COR-L47 (cell line): ENCODE results near the gene TBC1D22B.

Source experiments
- DNase-seq: peaks from one replicate; lab custom pipeline; 2025; lab: John Stamatoyannopoulos, UW

The TBC1D22B gene

DNA sequence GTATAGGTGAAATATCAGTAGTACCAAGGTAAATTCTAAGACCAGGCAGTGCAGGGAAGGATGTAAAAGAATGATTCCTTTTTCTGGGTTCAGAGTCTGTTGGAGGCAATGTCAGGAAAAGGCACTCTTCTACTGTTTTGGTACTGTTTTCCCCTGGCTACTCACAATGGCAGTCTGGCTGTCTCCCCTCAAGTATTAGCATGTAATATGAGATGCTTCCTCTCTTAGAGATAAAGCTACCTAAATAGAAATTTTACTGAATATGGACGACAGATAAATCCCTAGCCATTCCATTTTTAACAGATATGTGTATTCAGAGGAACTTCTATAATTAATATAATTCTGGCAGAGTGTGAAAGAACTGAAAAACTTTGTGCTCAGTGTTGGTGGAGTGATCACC lies 99.7 kb downstream of the TBC1D22B start:
- no peak for DNase-seq

DNA sequence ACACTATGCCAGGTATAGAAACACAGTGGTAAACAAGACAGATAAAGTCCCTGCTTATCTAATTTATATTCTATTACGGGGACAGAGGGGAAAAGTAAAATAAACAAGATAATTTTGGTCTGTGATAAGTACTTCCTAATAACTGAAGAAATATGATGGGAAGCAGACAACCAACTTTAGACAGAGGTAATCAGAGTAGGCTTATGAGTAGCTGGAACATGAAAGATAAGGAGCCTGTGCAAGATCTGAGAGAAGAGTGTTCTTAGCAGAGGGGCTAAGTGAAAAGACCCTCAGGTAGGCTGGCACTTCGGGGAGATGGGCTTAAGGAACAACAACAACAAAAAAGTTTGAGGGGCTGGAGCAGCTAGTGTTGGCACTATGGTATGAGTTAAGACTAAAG lies 100.3 kb downstream of the TBC1D22B start:
- no peak for DNase-seq

DNA sequence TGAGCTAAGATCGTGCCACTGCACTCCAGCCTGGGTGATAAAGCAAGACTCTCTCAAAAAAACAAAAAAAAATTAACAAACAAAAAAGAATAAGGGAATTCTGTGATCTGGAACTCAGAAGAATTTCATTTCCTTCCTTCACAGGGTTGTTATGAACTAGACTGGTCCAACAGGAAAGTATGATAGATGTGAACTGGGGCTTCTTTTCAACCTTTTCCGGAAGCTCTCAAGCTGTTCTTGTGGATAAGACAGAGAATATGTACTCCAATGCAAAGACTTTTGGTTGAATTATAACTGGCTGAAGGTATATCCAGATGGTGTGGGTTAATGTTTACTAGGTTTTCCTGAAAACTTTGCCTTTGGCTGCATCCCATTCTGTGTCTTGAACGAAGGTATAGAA lies 101.5 kb downstream of the TBC1D22B start:
- DNase-seq, result no peak

DNA sequence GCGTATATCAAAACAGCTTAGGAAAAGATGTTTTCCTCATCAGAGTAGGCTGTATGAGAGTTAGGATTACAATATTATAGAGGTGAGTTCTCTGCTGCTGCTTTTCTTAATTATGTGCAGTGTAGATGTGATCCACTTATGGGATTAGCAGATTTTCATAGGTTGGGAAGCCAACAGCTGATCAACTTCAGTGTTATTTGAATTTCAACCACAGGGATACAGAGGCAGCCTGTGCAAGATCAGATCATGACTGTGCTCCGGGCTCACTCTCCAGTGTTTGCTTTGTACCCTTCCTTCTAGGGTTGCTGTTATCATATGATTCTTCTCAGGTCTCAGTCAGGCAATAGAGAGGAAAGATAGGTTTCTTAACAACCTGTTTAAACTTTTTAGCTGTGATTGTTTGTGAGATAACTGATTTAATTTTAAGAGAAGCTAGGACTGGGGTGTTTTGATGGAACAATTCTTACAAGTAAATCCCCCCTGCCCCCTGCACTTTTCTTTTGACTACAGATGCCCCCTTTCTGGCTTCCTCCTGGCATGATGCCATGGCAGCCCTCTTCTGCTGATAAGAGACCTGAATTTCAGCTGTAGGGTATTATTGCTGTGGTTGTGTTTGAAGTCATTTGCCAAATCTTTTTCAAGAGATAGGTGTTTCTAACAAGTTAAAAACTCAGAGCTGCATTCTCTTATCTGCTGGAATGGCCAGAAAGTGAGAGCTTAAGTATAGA lies 104.7 kb downstream of the TBC1D22B start:
- no peak for DNase-seq

DNA sequence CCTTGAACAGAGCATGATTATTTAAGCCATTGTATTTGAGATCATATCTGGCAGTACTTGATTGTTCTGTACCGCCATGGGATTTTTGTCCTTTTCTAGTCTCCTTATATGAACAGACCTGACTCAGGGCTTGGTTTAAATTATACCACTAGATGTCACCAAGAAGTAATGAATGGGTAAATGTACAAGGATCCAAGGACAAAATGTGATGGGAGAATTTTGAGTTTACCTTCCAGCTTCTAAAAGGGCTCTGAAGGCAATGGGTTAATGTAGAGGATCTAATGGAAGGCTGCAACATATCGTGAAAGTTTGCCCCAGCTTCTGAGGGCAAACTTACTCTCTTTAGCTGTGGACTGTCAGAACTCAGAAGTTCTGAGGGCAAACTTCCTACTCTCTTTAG lies 108.2 kb downstream of the TBC1D22B start:
- peak; percentile 7 for DNase-seq

DNA sequence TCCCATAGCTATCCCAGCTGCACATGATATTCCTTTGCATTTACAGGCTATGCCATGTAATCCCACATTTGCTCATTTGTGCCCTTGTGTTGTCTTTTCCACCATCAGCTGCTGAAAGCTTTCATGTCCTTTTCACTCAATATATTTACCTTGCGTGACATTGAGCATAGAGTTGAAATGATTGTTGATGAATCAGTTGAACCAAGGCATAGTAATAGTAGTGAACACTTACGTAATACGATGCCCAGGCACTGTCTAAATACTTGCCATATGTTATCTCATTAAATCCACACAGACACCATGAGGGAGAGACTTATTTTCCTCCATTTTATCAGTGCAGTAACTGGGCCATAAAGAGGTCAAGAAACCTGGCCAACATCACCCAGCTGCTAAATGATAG lies 109.3 kb downstream of the TBC1D22B start:
- no peak for DNase-seq

DNA sequence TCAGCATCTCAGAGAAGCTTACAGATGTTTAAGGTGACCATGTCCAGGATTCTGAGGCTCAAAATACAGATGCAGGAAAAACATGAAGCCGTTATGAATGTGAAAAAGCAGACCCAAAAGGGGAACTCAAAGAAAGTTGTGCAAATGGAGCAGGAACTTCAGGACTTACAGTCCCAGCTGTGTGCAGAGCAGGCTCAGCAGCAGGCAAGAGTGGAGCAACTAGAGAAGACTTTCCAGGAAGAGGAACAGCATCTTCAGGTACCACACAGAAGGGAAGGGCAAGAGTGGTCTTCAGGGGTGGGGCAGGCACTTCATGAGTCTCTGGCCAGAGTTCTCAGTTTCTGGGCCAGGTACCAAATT lies 111.4 kb downstream of the TBC1D22B start:
- no peak for DNase-seq

DNA sequence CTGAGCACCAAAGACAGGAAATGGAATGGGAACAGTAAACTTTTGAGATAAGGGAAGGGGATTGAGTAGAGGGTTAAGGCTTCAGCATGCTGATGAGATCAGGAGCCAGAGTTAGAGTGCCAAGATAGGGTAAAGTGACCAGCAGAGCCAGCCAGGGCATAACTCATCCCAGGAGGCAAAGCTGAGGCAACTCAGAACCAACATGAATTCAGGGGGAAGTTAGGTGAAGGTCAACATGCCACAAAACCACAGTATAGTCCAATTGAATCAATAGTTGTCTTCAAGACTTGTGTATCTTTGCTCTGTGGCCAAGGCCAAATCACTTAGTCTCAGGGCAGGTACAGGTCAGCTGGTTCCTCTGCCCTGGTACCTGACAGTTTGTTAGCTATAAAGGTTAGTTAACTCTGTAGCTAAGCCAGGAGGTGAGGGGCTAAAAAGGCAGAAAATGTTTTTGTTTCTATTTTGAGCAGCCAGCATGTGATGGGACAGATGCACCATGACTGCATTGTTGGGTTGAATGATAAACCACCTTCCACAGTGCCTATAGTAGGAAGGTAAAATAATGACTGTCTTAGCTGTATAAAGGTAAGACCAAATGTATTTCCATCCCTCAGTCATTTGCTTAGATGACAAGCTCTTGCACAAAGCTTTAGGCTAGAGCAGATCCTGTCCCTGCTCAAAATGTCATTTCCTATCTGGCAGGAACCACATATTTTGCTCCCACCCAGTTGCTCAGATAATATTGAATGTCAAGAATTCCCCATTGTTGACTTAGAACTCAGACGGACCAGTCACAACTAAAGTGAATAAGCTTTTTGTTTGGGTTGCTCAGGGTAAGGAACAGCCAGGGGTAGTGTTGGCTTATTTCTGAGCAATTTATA lies 112.0 kb downstream of the TBC1D22B start:
- DNase-seq, result no peak

DNA sequence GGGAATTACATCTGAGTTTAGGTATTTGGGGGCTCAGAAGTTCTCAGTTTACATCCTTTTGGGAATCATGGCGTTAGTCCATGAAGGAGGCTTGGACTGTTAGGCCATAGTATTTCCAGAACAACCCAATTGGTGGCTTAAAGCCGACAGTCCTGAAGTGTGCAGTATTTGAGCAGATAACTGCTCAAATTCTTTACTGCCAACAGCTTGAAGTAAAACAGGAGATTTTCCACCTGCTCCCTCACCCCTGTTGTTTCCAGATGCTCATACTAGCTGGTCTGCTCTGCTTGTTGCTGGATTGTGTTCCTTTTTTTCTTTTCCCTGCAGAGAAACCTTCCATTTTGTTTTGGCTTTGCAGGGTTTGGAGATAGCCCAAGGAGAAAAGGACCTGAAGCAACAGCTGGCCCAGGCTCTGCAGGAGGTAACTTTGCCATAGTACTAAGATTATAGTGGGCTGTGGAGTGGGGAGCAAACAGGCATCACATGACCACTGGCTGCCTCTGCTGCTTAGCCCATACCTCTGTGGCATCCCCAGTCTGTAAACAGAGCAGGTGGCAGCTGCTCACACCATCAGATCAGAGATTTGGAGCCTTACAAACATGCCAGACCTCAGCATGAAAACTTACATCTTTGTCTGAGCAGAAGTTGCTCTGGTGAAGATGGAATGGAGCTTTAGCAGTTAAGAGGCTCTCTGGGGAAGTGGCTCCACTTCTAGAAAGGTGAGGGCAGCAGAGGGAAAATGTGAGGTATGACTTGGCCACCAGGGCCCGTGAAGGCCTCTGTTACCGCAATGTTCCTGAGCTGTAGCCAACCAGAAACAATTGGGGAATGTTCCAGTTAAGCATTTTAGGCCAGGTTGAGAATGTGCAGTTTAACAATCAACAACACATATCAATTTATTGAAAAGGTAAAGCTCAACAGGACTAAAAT lies 113.8 kb downstream of the TBC1D22B start:
- DNase-seq, result peak; percentile 41

DNA sequence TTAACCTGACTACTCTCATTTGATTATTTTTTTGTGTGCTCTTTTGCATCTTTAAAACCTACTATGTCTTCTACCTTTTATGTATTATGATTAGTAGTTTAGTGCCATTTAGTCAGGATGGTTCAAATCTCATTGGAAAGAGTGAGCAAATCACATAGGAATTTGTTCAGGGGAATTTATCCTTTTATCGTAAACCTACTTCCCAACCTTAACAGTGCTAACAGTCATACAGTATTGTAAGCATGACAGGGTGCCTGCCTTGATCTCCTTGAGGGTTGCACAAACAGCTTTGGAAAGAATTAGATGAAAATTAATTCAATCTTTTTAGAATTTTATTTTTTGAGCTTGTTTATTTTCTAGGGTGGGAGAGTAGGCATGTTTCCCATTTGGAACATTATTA lies 114.5 kb downstream of the TBC1D22B start:
- DNase-seq, result no peak

DNA sequence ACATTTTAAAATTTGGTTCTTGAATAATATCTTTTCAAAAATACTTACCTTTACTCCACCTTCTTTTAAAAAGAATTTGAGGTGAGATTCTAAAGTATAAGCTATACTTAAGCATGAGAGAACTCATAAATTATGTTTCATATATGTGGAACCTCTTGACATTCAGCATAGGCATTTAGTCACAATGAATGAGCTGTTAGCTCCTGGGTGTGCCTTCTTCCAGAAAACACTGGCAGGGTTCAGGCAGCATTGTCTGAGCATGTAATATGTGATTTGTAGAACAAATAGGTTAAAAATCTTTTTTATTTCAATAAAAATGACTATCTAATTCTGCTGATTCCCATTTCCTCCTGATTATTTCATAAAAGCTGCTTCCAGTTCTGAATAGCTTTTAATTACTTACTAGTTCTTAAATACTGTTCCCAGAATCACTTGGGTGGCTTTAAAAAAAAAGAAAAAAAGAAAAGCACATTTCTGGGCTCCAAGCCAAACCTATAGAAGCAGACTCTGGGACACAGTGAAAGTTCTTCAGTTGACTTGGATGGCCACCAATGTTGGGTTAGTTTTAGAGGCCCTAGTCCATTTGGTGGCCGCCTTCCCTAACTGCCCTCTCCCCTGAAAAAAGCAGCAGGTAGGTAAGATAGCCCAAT lies 116.4 kb downstream of the TBC1D22B start:
- DNase-seq, result no peak

DNA sequence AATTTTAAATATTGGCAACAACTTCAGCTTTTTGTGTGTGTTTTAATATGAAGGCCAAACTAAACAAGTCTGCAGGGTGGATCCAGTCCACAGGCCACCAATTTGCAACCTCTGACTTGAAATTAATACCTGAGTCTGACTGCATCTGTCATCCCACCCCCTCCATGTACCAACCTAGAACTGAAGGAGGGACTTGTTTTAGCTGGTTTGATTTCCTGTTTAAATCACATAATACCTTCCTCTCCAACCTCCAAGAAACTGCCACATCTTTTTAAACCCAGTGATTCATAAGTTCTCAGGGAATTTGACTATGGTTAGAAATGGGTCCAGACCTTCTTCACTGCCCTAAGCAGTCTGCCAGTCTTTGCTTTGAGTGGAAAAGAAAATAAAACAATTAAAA lies 117.8 kb downstream of the TBC1D22B start:
- no peak for DNase-seq

DNA sequence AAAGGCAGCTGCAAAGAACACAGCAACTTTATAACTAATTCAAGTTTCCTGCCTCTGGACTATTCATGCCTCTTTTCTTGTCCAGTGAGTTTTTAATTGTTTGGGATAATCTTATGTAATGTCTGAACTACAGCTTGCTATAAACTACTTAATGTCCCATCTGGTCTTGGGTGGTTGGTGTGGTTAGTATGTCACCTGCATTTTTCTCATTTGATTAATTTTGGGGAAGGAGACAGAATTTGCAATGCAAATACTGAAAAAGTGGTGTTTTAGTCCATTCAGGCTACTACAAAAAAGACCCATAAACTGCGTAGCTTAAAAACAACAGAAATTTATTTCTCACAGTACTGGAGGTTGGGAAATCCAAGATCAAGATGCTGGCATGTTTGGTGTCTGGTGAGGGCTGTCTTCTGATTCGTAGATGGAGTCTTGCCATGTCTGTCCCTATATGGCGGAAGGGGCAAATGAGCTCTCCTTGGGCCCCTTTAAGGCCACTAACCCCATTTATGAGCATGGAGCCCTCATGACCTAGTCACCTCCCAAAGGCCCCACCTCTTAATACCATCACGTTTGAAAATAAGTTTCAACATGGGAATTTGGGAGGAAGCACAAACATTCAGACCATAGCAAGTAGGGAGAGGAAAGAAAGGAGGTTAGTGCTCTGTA lies 118.6 kb downstream of the TBC1D22B start:
- DNase-seq, result no peak

DNA sequence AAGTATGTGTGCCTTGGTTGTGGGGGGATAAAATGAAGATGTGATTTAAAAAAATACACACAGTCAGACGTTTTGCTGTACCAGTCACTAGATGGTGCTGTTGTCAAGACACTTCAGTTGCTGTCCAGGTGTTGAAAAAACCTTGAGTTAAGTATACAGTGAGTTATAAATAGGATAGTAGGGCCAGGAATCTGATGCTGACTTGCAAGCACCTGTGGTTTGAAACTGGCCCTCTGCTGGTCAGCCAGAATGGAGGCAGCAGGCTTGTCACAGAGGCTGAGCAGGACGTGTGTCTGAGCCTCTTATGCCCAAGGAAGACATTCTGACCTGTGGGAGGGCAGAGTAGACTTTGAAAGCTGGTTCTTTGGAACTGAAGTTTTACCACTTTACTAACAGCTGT lies 124.0 kb downstream of the TBC1D22B start:
- peak; percentile 91 for DNase-seq
